Activated T-cell treated with anti-CD3 and anti-CD28 coated beads for 24 hours (primary cell): ENCODE data around the gene FDX2.
A peak's percentile ranks its signal among the peaks of the same experiment; 100 is the strongest.

Source experiments
- DNase-seq: peaks from one replicate; pipeline ENCODE4 v3.0.0-alpha.2; 2020; ENCODE audit warnings: low read depth

The FDX2 gene

DNA sequence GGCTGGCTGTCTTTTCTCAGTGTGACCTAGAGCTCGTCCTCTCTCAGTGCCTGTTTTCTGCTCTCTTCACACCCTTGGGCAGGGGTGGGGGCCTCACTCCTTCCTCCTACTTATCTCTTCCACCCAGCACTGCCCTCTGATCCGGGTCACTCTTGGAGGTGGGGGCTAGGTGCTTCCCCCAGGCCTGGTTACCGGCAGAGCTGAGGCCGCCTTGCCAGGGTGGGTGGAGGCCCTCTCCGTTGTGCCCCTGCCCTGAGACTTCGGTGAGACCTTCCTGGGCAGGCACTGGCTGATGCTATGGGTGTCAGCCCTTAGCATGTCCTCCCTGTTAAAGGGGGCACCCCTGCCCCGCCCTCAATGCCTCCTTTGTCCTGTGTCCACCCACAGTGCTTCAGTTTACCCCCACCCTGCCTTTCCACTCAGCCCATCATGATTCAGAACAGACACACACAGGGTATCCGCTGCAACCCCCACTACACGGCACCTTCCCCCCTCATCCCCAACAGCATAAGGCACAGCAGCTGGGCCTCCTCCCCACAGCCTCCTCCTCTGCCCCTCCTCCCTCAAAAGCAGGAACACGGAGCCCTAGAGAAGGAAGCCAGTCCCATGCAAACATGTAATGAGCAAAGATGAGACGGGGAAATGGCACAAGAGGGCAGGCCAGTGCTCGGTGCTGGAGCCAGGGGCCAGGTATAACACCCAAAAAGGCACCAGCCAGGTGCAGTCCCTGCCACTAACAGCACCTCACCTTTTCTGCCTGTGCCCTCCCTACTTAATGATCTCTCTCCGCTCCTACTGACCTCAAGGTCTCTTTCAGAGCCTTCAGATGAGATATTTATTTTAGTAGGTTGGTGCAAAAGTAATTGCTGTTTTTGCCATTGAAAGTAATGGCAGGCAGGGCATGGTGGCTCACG is 16.0 kb downstream of the FDX2 start:
- no peak for DNase-seq

DNA sequence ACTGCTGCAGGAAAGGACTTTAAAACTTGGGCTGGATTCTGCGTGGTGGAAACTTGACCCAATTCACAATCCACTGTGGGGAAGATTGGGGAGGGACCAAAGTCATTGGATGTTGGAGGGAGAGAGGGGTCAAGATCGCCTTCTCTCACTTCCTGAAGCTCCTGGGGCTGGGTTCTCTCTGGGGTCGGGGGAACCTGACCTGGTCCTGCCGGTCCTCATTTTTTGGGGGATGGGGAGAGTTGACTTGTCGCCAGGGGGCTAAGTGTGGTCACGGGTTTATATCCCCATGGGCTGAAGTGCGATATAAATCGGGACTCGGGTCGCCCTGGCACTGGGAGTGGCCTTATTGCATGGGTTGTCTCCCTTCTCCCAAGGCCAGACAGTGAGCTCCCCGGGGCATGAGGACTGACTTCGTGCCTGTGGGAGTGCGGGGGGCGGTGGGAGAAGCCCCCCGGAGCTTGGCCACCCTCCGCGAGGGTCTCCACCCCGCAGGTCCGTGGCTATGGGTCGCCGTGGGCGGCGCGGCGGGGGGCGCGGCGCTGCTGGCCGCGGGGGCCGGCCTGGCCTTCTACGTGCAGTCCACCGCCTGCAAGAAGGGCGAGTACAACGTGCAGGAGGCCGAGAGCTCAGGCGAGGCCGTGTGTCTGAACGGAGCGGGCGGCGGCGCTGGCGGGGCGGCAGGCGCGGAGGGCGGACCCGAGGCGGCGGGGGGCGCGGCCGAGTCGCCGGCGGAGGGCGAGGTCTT is 19.8 kb downstream of the FDX2 start:
- no peak for DNase-seq

DNA sequence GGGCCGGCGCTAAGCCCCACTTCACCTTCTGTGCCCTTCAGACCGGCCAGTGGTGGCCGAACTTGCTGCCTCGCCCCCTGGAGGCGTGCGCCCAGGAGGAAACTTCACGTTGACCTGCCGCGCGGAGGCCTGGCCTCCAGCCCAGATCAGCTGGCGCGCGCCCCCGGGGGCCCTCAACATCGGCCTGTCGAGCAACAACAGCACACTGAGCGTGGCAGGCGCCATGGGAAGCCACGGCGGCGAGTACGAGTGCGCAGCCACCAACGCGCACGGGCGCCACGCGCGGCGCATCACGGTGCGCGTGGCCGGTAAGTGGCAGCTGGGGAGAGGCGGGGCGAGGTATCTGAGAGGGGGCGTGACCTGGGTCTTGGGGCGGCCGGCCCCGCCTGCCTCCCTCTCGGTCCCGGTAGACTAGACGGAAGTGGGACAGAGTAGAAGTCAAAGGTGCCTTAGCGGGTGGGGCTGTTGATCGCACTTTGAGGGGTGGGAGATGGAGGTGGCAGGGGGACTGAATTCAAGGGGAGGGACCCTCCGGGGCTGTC is 20.4 kb downstream of the FDX2 start:
- DNase-seq = no peak

DNA sequence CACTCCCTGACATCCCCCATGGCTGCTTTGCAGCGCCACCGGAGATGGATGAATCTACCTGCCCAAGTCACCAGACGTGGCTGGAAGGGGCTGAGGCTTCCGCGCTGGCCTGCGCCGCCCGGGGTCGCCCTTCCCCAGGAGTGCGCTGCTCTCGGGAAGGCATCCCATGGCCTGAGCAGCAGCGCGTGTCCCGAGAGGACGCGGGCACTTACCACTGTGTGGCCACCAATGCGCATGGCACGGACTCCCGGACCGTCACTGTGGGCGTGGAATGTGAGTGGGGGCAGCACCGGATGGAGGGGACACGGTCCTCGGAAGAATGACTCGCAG is 21.5 kb downstream of the FDX2 start:
- DNase-seq = no peak

DNA sequence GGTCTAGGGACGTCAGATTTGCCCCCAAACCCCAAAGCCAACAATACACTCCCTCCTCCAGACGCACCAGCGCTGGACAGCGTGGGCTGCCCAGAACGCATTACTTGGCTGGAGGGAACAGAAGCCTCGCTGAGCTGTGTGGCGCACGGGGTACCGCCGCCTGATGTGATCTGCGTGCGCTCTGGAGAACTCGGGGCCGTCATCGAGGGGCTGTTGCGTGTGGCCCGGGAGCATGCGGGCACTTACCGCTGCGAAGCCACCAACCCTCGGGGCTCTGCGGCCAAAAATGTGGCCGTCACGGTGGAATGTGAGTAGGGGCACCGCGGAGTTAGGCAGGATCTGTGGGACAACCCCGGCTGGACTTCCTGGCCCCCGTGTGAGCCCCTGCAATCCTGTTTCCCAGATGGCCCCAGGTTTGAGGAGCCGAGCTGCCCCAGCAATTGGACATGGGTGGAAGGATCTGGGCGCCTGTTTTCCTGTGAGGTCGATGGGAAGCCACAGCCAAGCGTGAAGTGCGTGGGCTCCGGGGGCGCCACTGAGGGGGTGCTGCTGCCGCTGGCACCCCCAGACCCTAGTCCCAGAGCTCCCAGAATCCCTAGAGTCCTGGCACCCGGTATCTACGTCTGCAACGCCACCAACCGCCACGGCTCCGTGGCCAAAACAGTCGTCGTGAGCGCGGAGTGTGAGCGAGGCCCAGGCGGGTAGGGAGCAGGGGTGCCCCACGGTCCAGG is 22.0 kb downstream of the FDX2 start:
- DNase-seq = no peak

DNA sequence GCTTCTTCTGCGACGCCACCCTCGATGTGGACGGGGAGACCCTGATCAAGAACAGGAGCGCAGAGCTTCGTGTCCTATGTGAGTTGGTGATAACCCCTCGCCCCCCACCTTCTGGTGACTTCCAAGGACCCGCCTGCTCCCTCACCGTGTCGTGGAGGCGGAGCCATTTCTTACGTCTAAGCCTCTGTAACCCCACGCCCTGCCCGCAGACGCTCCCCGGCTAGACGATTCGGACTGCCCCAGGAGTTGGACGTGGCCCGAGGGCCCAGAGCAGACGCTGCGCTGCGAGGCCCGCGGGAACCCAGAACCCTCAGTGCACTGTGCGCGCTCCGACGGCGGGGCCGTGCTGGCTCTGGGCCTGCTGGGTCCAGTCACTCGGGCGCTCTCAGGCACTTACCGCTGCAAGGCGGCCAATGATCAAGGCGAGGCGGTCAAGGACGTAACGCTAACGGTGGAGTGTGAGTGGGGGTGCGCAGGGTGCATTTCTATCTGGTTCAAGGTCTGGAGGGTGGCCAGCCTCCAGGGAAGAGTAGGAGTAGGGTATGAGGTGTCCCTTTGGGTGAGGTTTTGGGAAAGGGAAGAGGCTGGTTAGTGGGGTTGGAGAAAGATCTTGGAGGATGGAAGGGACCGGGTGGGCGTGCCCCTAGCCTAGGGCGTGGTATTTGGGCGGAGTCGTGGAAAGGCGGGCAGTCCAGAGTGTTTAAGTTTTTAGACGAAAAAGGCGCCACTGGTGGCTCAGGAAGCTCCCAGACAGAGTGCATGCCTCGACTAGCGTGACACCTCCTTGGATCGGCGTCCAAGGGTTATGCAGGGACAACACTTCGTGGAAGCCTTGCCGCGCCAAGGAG is 22.8 kb downstream of the FDX2 start:
- no peak for DNase-seq

DNA sequence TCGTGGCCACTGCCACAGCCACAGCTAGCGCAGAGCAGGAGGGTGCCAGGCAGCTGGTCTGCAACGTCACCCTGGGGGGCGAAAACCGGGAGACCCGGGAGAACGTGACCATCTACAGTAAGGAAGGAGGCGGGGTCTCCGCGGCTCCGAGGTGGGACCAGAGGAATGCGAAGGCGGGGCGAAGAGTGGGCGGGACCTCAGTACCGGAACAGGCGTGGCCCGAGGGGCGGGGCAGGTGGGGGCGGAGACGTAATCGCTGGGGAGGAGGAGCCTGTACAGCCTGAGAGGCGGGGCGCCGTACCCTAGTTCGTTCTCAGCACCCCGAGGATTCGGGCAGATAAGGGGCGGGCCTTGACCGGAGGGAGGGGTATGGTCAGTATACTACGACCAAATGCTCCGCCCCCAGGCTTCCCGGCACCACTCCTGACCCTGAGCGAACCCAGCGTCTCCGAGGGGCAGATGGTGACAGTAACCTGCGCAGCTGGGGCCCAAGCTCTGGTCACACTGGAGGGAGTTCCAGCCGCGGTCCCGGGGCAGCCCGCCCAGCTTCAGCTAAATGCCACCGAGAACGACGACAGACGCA is 23.5 kb downstream of the FDX2 start:
- peak; percentile 60 for DNase-seq

DNA sequence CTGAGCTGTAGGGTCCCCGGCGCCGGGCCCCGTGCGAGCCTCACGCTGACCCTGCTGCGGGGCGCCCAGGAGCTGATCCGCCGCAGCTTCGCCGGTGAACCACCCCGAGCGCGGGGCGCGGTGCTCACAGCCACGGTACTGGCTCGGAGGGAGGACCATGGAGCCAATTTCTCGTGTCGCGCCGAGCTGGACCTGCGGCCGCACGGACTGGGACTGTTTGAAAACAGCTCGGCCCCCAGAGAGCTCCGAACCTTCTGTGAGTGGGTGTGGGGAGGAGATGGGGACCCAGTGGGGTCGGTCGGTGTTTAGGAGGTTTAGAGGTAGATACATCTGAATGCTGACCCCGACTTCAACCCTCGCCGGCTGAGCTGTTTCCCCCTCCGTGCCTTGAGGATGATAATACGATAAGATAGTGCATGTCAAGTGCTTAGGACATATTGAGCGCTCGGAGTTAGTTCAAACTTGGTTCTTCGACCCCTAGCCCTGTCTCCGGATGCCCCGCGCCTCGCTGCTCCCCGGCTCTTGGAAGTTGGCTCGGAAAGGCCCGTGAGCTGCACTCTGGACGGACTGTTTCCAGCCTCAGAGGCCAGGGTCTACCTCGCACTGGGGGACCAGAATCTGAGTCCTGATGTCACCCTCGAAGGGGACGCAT is 24.1 kb downstream of the FDX2 start:
- DNase-seq = no peak

DNA sequence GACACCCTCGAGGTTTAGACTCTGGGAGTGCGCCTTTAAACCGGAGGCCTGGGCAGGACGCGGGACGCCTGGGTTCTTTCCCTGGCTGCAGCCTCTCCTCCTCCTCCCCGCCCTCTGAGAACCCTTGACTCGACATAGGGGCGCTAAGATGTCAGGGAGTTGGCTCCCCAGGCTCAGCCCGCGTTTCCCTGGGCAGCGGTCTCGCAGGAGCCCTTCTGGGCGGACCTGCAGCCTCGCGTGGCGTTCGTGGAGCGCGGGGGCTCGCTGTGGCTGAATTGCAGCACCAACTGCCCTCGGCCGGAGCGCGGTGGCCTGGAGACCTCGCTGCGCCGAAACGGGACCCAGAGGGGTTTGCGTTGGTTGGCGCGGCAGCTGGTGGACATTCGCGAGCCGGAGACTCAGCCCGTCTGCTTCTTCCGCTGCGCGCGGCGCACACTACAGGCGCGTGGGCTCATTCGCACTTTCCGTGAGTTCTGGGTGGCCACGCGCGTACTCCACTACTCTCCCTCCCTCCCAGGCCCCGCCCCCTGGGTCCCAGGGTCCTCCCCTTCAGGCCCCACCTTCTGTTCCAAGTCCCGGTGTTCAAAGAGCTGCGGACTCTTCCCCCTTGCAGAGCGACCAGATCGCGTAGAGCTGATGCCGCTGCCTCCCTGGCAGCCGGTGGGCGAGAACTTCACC is 24.8 kb downstream of the FDX2 start:
- DNase-seq = no peak

DNA sequence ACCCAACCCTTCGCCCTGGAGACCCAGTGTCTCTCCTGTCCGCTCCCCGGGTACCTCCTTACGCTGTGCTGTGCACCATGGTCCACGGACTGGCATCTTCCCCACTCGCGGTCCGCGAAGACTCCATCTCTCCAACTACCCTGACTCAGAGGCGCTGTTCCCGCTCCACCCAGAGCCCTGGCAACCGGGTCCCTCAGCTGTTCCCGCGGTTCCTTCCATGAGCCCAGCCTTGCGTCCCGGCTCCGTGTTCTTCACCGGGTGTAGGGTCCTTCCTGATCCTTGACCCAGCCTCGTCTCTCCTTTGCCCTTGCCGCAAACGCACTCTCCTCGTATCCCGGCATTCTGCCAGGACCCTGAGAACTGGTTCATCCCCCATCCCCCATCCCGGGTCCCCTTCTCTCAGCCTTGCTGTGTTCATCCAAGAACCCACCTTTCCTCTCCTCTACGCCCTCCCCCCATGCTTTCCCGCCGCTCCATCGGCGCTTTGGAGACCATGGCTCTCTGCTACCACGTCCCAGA is 25.4 kb downstream of the FDX2 start:
- DNase-seq = no peak

DNA sequence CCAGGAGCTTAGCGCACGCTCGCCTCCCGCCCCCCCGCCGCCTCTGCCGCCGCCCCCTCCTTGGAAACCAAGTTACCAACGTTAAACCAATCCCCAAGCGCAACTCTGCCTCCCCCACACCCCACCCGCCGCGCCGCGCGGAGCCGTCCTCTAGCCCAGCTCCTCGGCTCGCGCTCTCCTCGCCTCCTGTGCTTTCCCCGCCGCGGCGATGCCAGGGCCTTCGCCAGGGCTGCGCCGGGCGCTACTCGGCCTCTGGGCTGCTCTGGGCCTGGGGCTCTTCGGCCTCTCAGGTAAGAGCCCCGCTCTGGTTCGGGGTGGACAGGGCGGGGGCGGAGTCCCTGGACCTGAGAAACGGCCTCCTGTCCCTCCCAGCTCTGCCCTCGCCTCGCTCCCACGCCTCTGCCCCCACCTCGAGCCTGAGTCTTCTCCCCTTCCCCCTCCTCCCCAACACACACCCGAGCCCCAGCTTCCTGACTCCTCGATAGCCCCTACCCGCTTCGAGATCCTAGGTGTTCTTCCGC is 25.9 kb downstream of the FDX2 start, which contains the start of gene ICAM5:
Gene ICAM5, plus strand, starts transcription at position 117 of the 521 bp plus-strand sequence. Its CDS starts 92 bp downstream, at position 209.
- DNase-seq = no peak

DNA sequence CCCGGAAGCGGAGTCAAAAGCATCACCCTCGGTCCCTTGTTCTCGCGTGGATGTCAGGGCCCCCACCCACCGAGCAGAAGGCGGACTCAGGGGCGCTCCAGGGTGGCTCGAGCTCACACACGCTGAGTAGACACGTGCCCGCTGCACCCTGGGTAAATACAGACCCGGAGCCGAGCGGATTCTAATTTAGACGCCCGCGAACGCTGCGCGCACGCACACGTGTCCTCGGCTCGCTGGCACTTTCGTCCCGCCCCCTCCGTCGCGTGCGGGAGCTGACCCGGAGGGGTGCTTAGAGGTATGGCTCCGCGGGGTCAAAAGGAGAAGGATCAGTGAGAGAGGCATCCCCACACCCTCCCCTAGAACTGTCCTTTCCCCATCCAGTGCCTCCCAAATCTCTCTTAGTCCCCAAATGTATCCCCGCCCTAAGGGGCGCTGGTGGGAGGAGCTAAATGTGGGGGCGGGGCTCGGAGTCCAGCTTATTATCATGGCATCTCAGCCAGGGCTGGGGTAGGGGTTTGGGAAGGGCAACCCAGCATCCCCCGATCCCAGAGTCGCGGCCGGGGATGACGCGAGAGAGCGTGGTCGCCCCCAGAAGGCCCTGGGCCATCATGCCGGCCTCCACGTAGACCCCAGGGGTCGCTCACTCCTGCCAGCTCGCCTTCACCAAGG is 26.5 kb downstream of the FDX2 start:
- DNase-seq = peak; percentile 65

DNA sequence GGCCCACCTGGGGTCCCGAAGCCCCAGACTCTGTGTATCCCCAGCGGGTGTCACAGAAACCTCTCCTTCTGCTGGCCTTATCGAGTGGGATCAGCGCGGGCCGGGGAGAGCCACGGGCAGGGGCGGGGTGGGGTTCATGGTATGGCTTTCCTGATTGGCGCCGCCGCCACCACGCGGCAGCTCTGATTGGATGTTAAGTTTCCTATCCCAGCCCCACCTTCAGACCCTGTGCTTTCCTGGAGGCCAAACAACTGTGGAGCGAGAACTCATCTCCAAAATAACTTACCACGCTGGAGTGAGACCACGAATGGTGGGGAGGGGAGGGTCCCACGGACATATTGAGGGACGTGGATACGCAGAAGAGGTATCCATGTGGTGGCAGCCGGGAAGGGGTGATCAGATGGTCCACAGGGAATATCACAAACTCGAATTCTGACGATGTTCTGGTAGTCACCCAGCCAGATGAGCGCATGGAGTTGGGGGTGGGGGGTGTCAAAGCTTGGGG is 27.1 kb downstream of the FDX2 start:
- no peak for DNase-seq

DNA sequence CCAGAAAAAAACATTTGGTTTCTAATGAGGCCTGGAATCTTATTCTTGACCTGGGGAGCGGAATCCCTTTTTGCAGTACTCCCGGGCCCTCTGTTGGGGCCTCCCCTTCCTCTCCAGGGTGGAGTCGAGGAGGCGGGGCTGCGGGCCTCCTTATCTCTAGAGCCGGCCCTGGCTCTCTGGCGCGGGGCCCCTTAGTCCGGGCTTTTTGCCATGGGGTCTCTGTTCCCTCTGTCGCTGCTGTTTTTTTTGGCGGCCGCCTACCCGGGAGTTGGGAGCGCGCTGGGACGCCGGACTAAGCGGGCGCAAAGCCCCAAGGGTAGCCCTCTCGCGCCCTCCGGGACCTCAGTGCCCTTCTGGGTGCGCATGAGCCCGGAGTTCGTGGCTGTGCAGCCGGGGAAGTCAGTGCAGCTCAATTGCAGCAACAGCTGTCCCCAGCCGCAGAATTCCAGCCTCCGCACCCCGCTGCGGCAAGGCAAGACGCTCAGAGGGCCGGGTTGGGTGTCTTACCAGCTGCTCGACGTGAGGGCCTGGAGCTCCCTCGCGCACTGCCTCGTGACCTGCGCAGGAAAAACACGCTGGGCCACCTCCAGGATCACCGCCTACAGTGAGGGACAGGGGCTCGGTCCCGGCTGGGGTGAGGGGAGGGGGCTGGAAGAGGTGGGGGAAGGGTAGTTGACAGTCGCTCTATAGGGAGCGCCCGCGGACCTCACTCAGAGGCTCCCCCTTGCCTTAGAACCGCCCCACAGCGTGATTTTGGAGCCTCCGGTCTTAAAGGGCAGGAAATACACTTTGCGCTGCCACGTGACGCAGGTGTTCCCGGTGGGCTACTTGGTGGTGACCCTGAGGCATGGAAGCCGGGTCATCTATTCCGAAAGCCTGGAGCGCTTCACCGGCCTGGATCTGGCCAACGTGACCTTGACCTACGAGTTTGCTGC is 28.7 kb downstream of the FDX2 start, which contains the start of gene ICAM4:
Gene ICAM4, plus strand, starts transcription at position 153 of the 935 bp plus-strand sequence. Its CDS starts 58 bp downstream, at position 211.
- no peak for DNase-seq

DNA sequence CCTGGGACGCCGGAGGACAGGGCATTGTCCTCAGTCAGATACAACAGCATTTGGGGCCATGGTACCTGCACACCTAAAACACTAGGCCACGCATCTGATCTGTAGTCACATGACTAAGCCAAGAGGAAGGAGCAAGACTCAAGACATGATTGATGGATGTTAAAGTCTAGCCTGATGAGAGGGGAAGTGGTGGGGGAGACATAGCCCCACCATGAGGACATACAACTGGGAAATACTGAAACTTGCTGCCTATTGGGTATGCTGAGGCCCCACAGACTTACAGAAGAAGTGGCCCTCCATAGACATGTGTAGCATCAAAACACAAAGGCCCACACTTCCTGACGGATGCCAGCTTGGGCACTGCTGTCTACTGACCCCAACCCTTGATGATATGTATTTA is 30.4 kb downstream of the FDX2 start:
- no peak for DNase-seq

DNA sequence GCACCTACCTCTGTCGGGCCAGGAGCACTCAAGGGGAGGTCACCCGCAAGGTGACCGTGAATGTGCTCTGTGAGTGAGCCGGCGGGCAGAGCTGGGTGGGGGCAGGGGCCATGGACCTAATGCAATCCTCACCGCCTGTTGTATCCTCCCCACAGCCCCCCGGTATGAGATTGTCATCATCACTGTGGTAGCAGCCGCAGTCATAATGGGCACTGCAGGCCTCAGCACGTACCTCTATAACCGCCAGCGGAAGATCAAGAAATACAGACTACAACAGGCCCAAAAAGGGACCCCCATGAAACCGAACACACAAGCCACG is 30.9 kb downstream of the FDX2 start:
- no peak for DNase-seq
